HG03354 (cell line): Measurements from ENCODE around the gene TMEM87A.
"Not testable (repeated sequence)": the region's sequence is repeated elsewhere in the genome, so short reads cannot be mapped to it uniquely, and the experiment has no call there.

Experiments used
- ATAC-seq: cut with Tn5 transposase; IDR thresholded peaks from one replicate; pipeline ENCODE4 v1.9.1; 2021; ENCODE audit warnings: mild to moderate bottlenecking; ENCODE audit not compliant: unreplicated experiment, poor library complexity, severe bottlenecking

Gene TMEM87A

GRCh38 chr15:42274702-42274989 lies 1.4 kb upstream of the TMEM87A start:
- no peak for ATAC-seq

DNA sequence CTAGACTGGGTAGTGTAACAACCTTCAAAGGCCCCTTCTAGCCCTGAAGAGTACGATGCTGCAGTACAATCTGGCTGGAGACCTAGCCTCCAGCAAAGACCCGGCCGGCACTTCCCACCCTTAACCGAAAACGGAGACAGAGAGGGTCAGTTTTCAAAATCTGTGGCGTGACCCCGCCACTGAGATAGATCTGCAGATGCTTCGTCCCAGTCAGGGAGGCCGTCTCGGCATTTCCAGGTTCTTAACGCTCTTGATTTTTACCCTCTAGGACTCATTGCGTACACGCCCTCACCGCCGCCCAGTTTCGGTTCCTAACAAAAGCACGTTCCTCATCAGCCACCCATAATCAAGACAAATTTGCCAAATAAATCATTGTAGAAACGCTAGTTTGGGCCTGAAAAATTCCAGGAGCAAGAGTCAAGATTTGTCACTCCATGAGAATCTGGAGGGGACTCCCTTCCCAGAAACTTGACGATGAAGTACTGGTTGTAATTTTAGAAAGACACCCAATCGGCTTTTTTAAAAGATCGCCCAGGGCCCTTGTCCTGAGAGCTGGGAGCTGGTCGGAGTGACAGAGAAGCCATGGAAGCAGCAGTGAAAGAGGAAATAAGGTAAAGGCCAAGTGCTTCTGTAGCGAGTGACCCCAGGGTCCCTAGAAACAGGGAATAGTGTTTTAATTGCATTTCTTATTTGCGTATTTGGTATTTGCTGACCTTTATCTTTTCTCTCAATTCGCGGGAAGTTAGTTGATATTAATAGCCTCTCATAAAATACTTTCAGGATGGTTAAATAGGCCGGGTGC lies 868 bp upstream of the TMEM87A start:
- ATAC-seq: peak; percentile 27

GRCh38 chr15:42270996-42271395 lies 2.2 kb downstream of the TMEM87A start:
- ATAC-seq: no peak

GRCh38 chr15:42270551-42270950 lies 2.7 kb downstream of the TMEM87A start:
- no peak for ATAC-seq

DNA sequence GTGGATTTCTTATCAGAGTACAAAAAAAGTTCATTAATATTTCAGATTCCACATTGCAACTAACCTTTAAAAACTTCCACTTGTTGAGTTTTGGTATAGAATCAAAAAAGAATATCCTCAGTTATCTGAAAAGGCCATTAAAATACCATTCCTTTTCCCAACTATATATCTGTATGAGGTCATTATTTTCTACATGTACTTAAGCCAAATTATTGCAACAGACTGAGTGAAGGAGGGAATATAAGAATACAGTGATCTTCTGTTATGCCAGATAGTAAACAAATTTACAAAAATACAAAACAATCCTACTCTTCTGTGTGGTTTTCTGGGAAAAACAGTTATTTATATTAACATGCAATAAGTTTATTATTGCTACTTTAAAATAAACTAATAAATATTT lies 5.9 kb downstream of the TMEM87A start:
- ATAC-seq: no peak

DNA sequence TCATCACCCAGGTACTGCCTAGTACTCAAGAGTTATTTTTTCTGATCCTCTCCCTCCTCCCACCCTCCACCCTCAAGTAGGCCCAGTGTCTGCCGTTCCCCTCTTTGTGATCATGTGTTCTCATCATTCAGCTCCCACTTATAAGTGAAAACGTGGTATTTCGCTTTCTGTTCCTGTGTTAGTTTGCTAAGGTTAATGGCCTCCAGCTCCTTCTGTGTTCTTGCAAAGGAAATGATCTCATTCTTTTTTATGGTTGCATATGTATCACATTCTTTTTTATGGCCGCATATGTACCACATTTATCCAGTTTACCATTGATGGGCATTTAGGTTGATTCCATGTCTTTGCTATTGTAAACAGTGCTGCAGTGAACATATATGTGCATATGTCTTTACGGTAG lies 8.4 kb downstream of the TMEM87A start:
- ATAC-seq: no peak

DNA sequence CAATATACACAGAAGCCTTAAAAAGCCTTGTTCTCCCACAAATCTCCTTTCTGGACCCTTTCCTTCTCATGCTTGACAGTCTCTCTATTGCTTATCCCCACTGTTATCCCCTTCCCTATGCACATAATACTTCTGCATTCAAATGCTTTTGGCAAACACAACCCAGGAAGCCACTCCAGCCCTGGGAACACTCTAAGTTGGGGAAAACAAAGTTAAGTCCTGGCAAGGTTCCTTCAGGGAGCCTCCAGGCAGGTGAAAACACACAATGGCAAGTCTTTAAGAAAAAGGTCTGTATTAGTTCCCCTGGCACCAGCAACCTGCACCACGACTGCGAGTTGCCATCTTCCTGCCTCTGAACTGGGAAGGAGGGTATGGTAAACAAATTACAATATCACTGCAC lies 19.9 kb downstream of the TMEM87A start:
- no peak for ATAC-seq

GRCh38 chr15:42240823-42241222 lies 32.4 kb downstream of the TMEM87A start:
- ATAC-seq: no peak

DNA sequence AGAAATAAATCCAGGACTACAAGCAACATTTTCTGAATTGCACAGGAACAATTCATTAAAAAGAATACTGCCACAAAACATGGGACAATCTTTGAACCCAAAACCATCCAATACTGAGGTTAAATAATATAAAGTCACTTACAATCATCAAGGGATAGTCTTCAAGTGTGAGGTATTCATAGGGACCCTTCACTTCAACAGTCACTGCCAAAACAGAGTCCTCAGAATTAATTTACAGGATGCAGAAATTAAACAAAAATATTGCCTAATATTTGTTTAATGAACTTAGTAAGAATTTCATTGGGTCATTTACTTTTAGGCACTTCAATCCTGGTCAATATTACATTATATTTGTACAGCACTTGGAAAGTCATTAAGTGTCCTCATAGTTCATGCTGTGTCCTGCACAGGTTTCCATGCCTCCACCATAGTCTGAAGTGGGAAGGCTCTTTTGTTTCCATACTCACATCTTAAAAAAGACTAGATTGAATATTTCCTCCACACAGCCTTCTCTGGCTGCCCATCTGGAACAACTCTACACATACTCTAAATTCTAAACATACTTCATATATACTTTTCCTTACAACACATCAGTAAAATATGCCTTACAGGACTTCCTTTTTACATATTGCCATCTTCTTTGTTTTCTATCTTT lies 33.6 kb downstream of the TMEM87A start:
- no peak for ATAC-seq

DNA sequence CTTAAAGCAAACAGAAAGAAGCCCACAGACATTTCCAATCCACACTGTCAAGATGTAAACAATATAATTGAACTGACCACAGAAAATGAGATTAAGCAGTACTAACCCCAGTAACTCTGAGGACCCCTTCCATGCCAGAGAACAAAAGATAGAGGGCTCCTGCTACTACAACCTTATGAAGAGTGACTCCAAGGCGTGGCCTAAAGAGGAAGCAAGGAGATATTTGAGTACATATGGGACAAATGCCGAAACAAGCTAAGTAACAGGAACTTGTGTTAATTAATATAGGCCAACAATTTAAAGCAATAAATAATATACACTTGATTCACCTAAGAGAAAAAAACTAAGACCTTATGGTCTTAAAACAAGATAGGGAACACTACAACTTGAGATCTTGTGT lies 40.1 kb downstream of the TMEM87A start:
- ATAC-seq: no peak

DNA sequence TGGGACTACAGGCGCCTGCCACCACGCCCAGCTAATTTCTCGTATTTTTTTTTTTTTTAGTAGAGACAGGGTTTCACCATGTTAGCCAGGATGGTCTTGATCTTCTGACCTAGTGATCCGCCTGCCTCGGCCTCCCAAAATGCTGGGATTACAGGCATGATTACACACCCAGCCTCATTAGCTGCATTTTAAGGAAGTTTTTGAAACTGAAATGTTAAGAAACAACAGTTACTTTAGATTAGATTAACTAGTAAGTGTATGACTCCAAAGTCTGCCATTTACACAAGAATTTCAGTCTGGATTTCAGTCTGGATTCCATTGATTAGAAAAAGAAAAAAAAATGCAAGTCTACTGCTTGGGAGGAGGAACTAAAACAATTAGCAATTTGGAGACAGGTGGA lies 40.6 kb downstream of the TMEM87A start:
- ATAC-seq: no peak

DNA sequence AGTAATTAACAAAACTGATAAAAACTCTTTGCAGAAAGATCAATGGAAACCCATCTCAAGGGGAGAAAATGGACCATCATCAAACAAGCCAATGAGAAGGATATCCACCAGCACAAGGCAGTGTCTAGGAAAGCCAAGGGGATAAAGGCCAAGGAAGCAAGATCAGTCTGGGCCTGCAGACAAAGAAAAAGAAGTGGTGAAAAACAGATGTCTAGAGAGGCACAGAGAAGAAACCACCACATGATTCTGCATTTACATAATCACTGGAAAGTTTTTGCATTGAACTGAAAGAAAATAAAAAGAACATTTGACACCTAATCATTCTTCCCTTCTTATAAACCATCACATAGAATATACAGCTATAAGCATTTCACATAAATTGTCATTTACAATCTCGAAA lies 42.1 kb downstream of the TMEM87A start:
- no peak for ATAC-seq

DNA sequence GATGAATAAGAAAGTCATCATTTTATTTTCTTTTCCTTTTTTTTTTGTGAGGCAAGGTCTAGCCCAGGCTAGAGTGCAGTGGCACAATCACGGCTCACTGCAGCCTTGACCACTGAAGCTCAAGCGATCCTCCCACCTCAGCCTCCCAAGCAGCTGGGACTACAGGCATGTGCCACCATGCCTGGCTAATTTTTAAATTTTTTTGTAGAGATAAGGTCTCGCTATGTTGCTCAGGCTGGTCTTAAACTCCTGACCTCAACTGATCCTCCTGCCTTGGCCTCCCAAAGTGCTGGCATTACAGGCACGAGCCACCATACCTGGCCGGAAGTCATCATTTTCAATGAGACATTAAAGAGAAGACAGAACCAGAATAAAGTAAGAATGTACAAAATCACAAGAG lies 44.3 kb downstream of the TMEM87A start:
- ATAC-seq: not testable (repeated sequence)

DNA sequence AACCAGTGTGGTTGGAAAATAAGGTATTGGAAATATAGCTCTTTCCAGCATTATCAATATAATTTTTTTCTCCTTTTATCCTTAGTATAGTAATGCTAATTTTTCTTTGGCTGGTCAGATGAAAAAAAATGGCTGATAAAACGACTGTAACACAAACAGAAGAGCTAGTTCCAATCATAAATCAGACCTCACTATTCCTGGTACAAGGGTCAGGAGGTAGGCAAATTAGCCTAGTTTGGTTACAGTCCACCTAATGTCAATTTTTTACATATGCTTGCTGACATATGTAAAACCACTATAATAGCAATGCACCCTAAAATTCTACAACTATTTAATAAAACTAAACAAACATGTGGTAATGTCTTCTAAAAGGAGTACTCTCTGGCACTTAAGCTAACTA lies 45.2 kb downstream of the TMEM87A start:
- ATAC-seq: no peak

- ATAC-seq: no peak
Measured at GRCh38 chr15:42226648-42227047, 46.6 kb downstream of the TMEM87A start.

GRCh38 chr15:42220216-42220615 lies 53.0 kb downstream of the TMEM87A start:
- ATAC-seq: no peak

DNA sequence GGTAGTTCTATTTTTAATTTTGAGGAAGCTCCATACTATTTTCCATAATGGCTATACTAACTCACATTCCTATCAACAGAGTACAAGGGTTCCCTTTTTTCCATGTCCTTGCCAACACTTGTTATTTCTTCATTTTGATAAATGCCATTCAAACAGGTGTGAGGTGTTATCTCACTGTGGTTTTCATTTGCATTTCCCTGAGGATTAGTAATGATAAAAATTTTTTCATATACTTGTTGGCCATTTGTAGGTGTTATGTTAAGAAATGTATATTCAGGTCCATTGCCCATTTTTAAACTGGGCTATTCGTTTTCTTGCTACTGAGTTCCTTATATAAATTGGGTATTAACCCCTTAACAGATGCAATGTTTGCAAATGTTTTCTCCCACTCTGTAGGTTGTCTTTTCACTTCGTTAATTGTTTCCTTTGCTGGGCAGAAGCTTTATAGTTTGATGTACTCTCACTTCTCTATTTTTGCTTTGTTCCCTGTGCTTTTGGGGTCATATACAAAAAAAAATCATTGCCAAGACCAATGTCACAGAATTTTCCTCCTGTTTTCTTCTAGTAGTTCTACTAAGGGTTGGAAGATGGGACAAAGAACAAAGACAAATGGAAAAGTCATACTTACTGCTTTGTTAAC lies 54.2 kb downstream of the TMEM87A start:
- no peak for ATAC-seq

- no peak for ATAC-seq
Measured at GRCh38 chr15:42217568-42217967, 55.7 kb downstream of the TMEM87A start.

DNA sequence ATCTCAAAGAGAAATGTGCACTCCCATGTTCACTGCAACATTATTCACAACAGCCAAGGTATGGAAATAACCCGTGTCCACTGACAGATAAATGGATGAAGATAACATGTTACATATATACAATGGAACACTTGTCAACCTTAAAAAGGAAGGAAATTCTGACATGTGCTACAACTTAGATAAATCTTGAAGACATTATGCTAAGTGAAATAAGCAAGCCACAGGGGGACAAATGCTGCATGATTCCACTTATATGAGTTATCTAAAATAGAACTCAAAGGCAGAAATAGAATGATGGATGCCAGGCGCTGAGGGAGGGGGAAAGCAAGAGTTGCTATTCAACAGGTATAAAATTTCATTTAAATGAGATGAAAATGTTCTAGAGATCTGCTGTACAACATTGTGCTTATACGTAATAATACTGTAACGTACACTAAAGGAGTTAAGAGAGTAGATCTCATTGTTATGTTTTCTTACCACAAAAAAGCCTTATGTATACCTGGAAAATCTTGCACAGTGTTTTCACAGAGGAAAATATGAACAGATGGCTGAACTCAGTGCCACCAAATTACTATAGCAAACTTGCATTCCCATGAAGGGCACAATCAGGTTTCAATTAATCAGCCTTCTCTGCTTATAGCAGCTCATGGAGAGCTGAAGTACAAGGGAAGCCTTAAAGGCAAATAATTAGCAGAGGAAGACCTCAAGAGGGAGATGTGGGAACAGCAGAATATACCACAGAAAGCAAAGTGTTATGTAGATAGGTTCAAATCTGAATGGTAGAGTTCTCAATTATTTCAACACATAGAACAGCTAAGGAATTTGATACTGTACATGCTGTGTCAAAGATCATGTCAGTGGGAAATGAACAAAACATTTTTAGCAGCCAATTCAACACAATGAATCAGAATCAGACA lies 57.1 kb downstream of the TMEM87A start:
- ATAC-seq: no peak

GRCh38 chr15:42214600-42214999 lies 58.6 kb downstream of the TMEM87A start:
- ATAC-seq: no peak
